Measurements from ENCODE around the gene CYP20A1.
A peak's percentile ranks its signal among the peaks of the same experiment; 100 is the strongest.
"Not testable (repeated sequence)": the region's sequence is repeated elsewhere in the genome, so short reads cannot be mapped to it uniquely, and the experiment has no call there.

CYP20A1 gene, protein sequence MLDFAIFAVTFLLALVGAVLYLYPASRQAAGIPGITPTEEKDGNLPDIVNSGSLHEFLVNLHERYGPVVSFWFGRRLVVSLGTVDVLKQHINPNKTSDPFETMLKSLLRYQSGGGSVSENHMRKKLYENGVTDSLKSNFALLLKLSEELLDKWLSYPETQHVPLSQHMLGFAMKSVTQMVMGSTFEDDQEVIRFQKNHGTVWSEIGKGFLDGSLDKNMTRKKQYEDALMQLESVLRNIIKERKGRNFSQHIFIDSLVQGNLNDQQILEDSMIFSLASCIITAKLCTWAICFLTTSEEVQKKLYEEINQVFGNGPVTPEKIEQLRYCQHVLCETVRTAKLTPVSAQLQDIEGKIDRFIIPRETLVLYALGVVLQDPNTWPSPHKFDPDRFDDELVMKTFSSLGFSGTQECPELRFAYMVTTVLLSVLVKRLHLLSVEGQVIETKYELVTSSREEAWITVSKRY

DNA sequence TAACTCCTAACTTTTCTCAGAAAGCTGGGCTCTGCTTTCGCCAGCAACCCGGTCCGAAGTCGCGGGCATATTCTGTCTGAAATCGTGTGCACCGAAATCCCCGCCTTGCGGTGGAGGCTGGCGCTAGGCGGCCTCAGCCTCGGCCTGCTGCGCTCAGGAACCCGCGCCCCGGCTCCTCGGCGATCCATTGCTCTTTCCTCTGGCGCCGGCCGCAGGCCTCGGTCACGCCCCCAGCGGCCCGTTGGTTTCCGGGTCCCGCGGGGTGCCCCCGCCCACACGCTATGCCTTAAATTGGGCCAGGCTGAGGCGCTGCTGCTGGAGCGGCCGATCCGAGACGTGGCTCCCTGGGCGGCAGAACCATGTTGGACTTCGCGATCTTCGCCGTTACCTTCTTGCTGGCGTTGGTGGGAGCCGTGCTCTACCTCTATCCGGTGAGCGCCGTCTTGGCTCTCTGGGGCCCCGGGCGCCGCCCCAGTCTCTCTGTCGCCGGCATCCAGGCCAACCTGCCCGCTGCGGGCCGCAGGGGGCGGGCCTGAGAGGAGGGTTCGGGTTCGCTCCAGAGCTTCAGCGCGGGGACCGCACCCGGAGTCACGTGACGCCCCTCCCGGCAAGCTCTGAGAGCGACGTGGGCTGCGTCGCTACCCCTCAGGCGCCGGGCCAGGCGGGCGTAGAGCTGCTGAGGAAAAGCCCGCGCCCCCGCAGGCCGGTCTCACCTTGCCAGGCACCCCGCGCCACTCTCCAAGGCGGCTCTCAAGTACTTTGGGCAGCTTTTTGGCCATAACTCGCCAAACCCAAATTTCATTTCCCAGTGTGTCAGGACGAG, at the start of gene CYP20A1:
Gene CYP20A1 (plus strand): TSS at position 315 of the 823 bp plus-strand sequence. CDS start 45 bp downstream, at position 360.
- Mint-ChIP-seq H3K4me3 (peak within 1 kb of the TSS; percentile 97), H3K36me3 (ENCODE audit: low read depth) (peaks cover 39% of the 10 kb centered on the region), H3K27me3 (no peaks in the 10 kb centered on the region), H3K4me1 (ENCODE audit: low read depth) (peaks cover 36% of the 10 kb centered on the region), H3K9me3 (no peaks in the 10 kb centered on the region), H3K27ac (peak within 1 kb of the TSS; percentile 97)
- DNase-seq = peak; percentile 98

DNA sequence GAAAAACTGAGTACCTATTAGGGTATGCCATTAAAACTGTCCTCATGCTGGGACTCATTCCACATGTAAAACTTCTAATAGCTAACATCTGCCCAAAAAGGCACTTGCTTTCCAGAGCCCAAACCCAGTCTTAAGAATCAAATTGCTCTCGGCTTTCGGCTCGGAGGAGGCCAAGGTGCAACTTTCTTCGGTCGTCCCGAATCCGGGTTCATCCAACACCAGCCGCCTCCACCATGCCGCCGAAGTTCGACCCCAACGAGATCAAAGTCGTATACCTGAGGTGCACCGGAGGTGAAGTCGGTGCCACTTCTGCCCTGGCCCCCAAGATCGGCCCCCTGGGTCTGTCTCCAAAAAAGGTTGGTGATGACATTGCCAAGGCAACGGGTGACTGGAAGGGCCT, 48.3 kb upstream of the CYP20A1 start:
- not testable (repeated sequence) for H3K9me3 Mint-ChIP-seq; H3K27ac Mint-ChIP-seq; H3K4me1 Mint-ChIP-seq (ENCODE audit: low read depth); H3K4me3 Mint-ChIP-seq; DNase-seq; H3K27me3 Mint-ChIP-seq
- peaks cover 23% of the 10 kb centered on the region for H3K36me3 Mint-ChIP-seq (ENCODE audit: low read depth)

DNA sequence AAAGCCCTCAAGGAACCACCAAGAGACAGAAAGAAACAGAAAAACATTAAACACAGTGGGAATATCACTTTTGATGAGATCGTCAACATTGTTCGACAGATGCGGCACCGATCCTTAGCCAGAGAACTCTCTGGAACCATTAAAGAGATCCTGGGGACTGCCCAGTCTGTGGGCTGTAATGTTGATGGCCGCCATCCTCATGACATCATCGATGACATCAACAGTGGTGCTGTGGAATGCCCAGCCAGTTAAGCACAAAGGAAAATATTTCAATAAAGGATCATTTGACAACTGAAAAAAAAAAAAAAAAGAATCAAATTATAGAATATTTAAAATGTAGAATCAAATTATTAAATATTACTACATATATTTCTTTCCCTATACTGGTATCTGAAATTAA, 47.8 kb upstream of the CYP20A1 start:
- H3K9me3 Mint-ChIP-seq; H3K4me3 Mint-ChIP-seq; H3K27me3 Mint-ChIP-seq; H3K27ac Mint-ChIP-seq; H3K4me1 Mint-ChIP-seq (ENCODE audit: low read depth); DNase-seq: not testable (repeated sequence)
- peaks cover 23% of the 10 kb centered on the region for H3K36me3 Mint-ChIP-seq (ENCODE audit: low read depth)

DNA sequence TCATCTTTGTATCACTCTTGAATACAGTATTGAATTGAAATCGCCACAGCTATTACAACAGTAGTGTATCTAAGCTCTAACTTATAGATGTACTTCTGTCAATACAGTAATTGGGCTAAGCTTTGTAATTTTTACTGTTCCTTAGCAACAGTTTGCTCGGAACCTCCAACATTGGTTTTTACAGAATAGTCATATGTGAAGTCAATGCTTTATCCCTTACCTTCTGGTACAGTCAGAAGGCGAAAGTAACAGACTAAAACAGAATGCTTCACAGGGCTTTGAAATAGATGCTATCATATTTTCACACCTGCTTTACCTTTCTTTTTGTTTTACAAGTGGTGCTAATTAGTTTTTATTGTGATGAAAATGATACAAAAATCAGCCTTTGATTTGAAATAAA, 46.9 kb upstream of the CYP20A1 start:
- Mint-ChIP-seq H3K4me3 (no peak overlapping the region), H3K4me1 (ENCODE audit: low read depth) (no peaks in the 10 kb centered on the region), H3K27me3 (no peaks in the 10 kb centered on the region), H3K36me3 (ENCODE audit: low read depth) (peaks cover 23% of the 10 kb centered on the region), H3K9me3 (no peaks in the 10 kb centered on the region), H3K27ac (no peak overlapping the region)
- DNase-seq = no peak

DNA sequence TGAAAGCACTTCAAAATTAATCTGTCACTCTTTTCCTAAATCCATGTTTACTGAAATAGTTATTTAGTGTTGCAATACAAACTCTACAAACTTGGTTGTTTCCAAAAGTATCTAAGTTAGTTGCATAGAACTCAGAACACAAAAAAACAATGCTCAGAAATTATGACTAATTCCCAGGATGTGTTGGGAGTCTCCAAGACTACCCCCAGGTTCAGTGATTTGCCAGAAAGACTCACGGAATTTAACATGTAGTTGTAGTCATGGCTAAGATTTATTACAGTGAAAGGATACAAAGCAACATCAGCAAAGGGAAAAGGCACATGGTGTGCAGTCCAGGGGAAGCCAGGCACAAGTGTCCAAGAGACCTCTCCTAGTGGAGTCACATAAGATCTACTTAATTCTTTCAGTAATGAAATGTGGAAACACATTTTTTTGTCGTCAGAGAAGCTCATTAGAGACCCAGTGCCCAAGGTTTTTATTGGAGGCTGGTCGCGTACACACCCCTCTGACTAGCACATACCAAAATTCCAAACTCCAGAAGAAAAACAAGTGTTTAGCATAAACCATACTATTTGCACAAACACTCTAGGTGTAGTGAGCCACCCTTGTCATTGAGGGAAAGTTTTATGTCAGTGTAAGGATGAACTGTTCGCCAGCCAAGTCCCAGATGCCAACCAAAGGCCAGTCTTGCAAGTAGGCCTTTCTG, 43.3 kb upstream of the CYP20A1 start:
- no peak overlapping the region for H3K4me3 Mint-ChIP-seq
- no peak overlapping the region for H3K27ac Mint-ChIP-seq
- H3K4me1 Mint-ChIP-seq (ENCODE audit: low read depth) = no peaks in the 10 kb centered on the region
- no peak for DNase-seq
- H3K9me3 Mint-ChIP-seq = no peaks in the 10 kb centered on the region
- H3K36me3 Mint-ChIP-seq (ENCODE audit: low read depth) = peaks cover 21% of the 10 kb centered on the region
- no peaks in the 10 kb centered on the region for H3K27me3 Mint-ChIP-seq

DNA sequence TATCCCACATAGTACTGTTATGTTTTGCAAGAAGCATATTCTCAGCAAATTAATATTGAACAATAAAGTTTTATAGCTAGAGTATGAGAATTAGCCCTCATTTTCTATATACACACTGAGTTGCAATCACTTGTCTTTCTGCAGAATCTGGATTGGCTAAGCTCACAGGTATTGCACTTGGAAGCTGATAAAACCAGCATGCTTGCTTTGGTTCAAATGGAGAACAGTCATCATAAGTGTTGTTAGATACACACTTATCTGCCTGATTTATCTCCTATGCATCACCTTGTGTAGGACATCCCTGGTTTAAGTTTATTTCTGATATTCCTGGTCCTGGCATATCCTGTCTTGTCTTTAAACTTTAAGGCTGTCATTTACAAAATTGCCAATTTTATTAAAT, 38.0 kb upstream of the CYP20A1 start:
- no peak for DNase-seq
- Mint-ChIP-seq H3K4me3 (no peak overlapping the region), H3K36me3 (ENCODE audit: low read depth) (peaks cover 5% of the 10 kb centered on the region), H3K4me1 (ENCODE audit: low read depth) (no peaks in the 10 kb centered on the region), H3K27ac (no peak overlapping the region), H3K9me3 (no peaks in the 10 kb centered on the region), H3K27me3 (no peaks in the 10 kb centered on the region)

DNA sequence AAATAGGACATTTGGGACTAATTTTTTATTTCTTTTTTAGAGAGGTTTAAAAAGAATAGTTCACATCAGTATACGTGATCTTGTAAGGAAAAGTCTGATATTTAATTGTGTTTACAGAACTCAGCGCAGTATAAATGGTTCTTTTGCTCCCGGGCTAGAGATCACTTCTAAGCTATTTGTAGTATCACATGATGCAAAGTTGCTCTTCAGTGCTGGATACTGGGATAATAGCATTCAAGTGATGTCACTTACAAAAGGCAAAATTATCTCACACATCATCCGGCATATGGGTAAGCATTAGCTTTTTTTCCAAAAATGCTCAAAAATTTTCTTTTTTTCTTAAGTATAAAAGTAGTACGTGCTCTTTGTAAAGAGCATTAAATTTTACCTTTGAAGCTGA, 37.4 kb upstream of the CYP20A1 start:
- H3K9me3 Mint-ChIP-seq = no peaks in the 10 kb centered on the region
- H3K4me1 Mint-ChIP-seq (ENCODE audit: low read depth) = no peaks in the 10 kb centered on the region

DNA sequence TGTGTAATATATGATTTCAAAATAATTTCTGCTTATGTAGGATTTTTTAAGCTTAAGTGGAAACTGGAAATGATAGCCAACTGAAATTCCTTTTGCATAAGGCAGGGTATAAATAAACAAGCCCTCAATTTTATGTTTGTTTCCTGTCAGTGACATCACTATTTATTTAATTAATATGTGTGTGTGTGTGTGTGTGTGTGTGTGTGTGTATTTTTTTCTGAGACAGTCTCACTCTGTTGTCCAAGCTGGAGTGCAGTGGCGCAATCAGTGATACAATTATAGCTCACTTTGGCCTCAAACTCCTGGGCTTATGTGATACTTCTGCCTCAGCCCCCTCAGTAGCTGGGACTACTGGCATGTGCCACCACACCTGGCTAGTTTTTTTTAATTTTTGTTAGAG, 29.3 kb upstream of the CYP20A1 start:
- no peaks in the 10 kb centered on the region for H3K9me3 Mint-ChIP-seq
- H3K4me3 Mint-ChIP-seq = no peak overlapping the region
- no peak for DNase-seq
- H3K27ac Mint-ChIP-seq = no peak overlapping the region
- peaks cover 7% of the 10 kb centered on the region for H3K4me1 Mint-ChIP-seq (ENCODE audit: low read depth)
- no peaks in the 10 kb centered on the region for H3K27me3 Mint-ChIP-seq
- H3K36me3 Mint-ChIP-seq (ENCODE audit: low read depth) = peaks cover 19% of the 10 kb centered on the region

More for the DNA sequence above, 37.4 kb upstream of the CYP20A1 start:
- no peak for DNase-seq
- Mint-ChIP-seq H3K4me3 (no peak overlapping the region), H3K36me3 (ENCODE audit: low read depth) (peaks cover 7% of the 10 kb centered on the region), H3K27ac (no peak overlapping the region), H3K27me3 (no peaks in the 10 kb centered on the region)

DNA sequence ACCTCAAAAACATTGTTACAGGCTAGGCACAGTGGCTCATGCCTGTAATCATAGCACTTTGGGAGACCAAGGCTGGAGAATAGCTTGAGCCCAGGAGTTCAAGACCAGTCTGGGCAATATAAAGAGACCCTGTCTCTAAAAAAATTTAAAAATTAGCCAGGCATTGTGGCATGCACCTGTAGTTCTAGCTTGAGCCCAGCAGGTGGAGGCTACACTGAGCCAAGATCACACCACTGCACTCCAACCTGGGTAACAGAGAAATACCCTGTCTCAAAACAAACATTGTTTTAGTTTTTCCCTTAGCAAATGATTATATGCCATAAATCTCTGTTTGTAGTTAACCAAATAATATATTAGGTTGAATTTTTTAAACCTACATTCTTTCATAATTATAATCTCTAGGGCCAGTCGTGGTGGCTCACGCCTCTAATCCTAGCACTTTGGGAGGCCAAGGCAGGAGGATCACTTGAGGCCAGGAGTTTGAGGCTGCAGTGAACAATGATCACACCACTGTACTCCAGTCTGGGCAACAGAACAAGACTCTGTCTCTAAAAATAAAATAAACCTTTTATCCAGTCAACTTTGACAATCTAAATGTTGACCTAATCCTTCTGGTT, 13.3 kb upstream of the CYP20A1 start:
- peak; percentile 42 for DNase-seq
- no peaks in the 10 kb centered on the region for H3K4me1 Mint-ChIP-seq (ENCODE audit: low read depth)
- H3K9me3 Mint-ChIP-seq = no peaks in the 10 kb centered on the region
- H3K4me3 Mint-ChIP-seq = no peak overlapping the region
- H3K36me3 Mint-ChIP-seq (ENCODE audit: low read depth) = no peaks in the 10 kb centered on the region
- H3K27ac Mint-ChIP-seq = no peak overlapping the region
- no peaks in the 10 kb centered on the region for H3K27me3 Mint-ChIP-seq

DNA sequence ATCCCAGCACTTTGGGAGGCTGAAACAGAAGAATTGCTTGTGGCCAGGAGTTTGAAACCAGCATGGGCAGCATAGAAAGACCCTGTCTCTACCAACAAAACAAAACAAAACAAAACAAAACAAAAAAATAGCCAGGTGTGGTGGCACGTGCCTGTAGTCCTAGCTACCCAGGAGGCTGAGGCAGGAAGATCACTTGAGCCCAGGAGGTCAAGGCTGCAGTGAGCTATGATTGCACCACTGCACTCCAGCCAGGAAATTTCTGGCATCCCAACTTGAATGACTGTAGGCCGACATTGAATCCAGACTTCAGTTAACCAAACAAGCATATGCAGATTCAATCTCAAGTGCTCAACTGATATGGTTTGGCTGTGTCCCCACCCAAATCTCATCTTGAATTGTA, 9.1 kb upstream of the CYP20A1 start:
- not testable (repeated sequence) for H3K27me3 Mint-ChIP-seq; H3K4me3 Mint-ChIP-seq; H3K9me3 Mint-ChIP-seq; H3K27ac Mint-ChIP-seq; H3K36me3 Mint-ChIP-seq (ENCODE audit: low read depth); DNase-seq; H3K4me1 Mint-ChIP-seq (ENCODE audit: low read depth)

DNA sequence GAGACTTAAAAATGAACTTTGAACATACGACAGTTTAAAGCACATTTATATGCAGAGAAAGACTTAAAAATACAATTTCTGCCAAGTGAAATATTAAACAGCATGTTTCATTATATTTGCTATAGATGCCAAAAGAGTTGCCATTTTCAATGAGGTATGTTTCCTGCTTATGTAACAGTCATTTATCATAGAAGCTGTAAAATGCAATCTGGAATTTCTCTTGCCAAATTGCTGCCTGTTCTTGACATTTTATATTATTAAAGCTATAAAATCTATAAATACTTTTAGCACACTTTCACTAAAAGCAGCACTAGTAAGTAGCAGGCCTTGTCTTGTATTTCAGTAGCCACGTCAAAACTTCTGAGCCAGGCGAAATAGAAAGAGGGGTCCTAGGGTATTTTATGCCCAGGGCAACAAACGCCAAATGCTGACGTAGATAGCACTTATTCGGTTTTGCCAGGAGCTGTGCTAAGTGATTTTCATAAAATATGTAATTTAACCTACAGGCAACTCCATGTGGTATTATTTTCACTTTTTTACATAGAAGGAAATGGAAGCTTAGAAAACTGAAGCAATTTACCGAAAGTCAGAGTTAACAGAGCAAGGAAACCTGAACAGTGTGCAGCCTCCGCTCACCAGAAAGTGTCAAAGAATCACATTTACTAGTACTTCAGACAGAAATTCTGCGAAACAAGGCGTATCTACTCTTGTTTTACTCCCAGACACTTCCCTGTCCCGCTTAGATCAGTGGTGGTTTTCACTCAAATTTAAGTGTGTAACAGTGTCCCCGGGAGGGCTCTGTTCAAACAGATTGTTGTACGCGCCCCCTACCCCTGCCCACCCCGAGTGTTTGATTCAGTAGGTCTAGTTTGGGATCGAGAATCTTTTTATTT, 1.2 kb upstream of the CYP20A1 start:
- H3K4me1 Mint-ChIP-seq (ENCODE audit: low read depth) = peaks cover 29% of the 10 kb centered on the region
- H3K4me3 Mint-ChIP-seq = peak overlapping the region; percentile 97
- no peak for DNase-seq
- H3K36me3 Mint-ChIP-seq (ENCODE audit: low read depth) = peaks cover 27% of the 10 kb centered on the region
- no peaks in the 10 kb centered on the region for H3K9me3 Mint-ChIP-seq
- no peaks in the 10 kb centered on the region for H3K27me3 Mint-ChIP-seq
- H3K27ac Mint-ChIP-seq = peak overlapping the region; percentile 97

DNA sequence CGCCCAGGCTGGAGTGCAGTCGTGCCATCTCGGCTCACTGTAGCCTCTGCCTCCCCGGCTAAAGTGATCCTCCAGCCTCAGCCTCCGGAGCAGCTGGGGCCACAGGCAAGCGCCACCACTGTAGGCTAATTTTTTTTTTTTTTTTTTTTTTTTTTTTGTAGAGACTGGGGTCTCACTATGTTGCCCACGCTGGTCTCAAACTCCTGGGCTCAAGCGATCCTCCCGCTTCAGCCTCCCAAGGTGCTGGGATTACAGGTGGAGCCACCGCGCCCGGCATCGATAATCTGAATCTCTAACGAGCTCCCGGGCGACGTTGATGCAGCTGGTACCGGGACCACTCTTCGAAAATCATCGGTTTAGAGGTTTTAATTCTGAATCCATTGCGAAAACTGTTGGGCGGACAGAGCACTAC, 520 bp upstream of the CYP20A1 start:
- Mint-ChIP-seq H3K27me3 (no peaks in the 10 kb centered on the region), H3K36me3 (ENCODE audit: low read depth) (peaks cover 34% of the 10 kb centered on the region), H3K27ac (peak overlapping the region; percentile 97), H3K4me3 (peak overlapping the region; percentile 97), H3K9me3 (no peaks in the 10 kb centered on the region), H3K4me1 (ENCODE audit: low read depth) (peaks cover 36% of the 10 kb centered on the region)
- no peak for DNase-seq

DNA sequence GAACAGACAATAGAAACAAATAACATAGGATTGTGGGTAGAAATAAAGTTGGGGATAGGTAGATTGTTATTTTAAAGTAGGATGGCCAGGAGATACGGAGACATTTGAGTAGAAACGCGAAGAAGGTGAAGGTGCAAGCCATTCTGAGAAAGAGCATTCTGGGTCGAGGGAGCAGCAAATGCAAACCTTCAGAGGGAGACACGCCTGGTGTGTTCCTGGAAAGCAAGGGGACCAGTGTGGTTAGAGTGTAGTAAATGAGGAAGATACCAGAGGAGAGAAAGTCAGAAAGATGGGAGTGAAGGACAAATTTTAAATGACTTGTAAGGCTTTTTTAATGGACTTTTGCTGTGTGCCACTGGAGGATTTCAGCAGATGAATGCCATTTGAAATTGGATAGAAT, 1.7 kb downstream of the CYP20A1 start:
- Mint-ChIP-seq H3K27ac (peak overlapping the region; percentile 97), H3K4me1 (ENCODE audit: low read depth) (peaks cover 42% of the 10 kb centered on the region), H3K27me3 (no peaks in the 10 kb centered on the region), H3K36me3 (ENCODE audit: low read depth) (peaks cover 48% of the 10 kb centered on the region), H3K4me3 (peak overlapping the region; percentile 97), H3K9me3 (no peaks in the 10 kb centered on the region)
- DNase-seq = no peak
